Measurements from ENCODE around the gene CEMIP. TPM values are rescaled to one million over a fixed set of nuclear protein-coding genes. Genes with fewer than 3 reads are reported as not detected.

The CEMIP gene
- total and polyA plus RNA-seq, 2 experiments from 2014 or later: 0.27 to 2.1 TPM

DNA sequence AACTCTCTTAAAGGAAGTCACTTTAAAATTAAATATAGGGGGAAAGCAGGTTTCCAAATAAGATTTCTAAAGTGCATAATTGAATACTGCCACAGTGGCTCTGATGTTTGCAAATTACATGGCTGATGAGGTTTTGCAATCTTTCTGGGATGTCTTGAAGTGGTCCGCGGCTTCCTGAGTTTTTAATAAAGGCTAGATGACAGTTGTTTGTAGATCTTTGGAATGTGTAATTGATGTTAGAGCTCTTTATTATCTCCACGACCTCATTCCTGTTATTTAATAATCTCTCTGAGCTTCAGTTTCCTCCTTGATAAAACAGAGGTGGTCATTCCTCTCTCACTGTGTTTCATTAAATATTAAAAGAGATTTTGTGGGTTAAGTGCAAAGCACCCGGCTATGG is 27.0 kb upstream of the CEMIP start (continued):
- TF ChIP-seq, protein P1, sequence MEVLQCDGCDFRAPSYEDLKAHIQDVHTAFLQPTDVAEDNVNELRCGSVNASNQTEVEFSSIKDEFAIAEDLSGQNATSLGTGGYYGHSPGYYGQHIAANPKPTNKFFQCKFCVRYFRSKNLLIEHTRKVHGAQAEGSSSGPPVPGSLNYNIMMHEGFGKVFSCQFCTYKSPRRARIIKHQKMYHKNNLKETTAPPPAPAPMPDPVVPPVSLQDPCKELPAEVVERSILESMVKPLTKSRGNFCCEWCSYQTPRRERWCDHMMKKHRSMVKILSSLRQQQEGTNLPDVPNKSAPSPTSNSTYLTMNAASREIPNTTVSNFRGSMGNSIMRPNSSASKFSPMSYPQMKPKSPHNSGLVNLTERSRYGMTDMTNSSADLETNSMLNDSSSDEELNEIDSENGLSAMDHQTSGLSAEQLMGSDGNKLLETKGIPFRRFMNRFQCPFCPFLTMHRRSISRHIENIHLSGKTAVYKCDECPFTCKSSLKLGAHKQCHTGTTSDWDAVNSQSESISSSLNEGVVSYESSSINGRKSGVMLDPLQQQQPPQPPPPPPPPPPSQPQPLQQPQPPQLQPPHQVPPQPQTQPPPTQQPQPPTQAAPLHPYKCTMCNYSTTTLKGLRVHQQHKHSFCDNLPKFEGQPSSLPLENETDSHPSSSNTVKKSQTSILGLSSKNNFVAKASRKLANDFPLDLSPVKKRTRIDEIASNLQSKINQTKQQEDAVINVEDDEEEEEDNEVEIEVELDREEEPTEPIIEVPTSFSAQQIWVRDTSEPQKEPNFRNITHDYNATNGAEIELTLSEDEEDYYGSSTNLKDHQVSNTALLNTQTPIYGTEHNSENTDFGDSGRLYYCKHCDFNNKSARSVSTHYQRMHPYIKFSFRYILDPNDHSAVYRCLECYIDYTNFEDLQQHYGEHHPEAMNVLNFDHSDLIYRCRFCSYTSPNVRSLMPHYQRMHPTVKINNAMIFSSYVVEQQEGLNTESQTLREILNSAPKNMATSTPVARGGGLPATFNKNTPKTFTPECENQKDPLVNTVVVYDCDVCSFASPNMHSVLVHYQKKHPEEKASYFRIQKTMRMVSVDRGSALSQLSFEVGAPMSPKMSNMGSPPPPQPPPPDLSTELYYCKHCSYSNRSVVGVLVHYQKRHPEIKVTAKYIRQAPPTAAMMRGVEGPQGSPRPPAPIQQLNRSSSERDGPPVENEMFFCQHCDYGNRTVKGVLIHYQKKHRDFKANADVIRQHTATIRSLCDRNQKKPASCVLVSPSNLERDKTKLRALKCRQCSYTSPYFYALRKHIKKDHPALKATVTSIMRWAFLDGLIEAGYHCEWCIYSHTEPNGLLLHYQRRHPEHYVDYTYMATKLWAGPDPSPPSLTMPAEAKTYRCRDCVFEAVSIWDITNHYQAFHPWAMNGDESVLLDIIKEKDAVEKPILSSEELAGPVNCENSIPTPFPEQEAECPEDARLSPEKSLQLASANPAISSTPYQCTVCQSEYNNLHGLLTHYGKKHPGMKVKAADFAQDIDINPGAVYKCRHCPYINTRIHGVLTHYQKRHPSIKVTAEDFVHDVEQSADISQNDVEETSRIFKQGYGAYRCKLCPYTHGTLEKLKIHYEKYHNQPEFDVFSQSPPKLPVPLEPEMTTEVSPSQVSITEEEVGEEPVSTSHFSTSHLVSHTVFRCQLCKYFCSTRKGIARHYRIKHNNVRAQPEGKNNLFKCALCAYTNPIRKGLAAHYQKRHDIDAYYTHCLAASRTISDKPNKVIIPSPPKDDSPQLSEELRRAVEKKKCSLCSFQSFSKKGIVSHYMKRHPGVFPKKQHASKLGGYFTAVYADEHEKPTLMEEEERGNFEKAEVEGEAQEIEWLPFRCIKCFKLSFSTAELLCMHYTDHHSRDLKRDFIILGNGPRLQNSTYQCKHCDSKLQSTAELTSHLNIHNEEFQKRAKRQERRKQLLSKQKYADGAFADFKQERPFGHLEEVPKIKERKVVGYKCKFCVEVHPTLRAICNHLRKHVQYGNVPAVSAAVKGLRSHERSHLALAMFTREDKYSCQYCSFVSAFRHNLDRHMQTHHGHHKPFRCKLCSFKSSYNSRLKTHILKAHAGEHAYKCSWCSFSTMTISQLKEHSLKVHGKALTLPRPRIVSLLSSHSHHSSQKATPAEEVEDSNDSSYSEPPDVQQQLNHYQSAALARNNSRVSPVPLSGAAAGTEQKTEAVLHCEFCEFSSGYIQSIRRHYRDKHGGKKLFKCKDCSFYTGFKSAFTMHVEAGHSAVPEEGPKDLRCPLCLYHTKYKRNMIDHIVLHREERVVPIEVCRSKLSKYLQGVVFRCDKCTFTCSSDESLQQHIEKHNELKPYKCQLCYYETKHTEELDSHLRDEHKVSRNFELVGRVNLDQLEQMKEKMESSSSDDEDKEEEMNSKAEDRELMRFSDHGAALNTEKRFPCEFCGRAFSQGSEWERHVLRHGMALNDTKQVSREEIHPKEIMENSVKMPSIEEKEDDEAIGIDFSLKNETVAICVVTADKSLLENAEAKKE (CRISPR knock-in tag; IDR thresholded peaks at IDR 0.05): no peak
- TF ChIP-seq, protein P2, sequence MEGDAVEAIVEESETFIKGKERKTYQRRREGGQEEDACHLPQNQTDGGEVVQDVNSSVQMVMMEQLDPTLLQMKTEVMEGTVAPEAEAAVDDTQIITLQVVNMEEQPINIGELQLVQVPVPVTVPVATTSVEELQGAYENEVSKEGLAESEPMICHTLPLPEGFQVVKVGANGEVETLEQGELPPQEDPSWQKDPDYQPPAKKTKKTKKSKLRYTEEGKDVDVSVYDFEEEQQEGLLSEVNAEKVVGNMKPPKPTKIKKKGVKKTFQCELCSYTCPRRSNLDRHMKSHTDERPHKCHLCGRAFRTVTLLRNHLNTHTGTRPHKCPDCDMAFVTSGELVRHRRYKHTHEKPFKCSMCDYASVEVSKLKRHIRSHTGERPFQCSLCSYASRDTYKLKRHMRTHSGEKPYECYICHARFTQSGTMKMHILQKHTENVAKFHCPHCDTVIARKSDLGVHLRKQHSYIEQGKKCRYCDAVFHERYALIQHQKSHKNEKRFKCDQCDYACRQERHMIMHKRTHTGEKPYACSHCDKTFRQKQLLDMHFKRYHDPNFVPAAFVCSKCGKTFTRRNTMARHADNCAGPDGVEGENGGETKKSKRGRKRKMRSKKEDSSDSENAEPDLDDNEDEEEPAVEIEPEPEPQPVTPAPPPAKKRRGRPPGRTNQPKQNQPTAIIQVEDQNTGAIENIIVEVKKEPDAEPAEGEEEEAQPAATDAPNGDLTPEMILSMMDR (conservative IDR thresholded peaks at IDR 0.05; ENCODE audit: low read depth in 2 of 2): no peak
- TF ChIP-seq, protein P3, sequence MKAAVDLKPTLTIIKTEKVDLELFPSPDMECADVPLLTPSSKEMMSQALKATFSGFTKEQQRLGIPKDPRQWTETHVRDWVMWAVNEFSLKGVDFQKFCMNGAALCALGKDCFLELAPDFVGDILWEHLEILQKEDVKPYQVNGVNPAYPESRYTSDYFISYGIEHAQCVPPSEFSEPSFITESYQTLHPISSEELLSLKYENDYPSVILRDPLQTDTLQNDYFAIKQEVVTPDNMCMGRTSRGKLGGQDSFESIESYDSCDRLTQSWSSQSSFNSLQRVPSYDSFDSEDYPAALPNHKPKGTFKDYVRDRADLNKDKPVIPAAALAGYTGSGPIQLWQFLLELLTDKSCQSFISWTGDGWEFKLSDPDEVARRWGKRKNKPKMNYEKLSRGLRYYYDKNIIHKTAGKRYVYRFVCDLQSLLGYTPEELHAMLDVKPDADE (IDR thresholded peaks at IDR 0.05): no peak
- TF ChIP-seq ZNF331 (CRISPR knock-in tag; IDR thresholded peaks at IDR 0.05; ENCODE audit: low read depth): no peak
- TF ChIP-seq NANOG (IDR thresholded peaks at IDR 0.05; ENCODE audit: borderline replicate concordance): no peak
- TF ChIP-seq STAT1 (IDR thresholded peaks at IDR 0.05; ENCODE audit: unreplicated experiment): no peak
- TF ChIP-seq ZNF114 (CRISPR knock-in tag; IDR thresholded peaks at IDR 0.05): no peak
